Heart right ventricle (tissue), 16 donors: ENCODE data around the gene CHAD. TPM values are rescaled to one million over a fixed set of nuclear protein-coding genes. Genes with fewer than 3 reads are reported as not detected.

Experiments
- ATAC-seq, 8 donors: fragments of 200-7000 bp; cut with Tn5 transposase; one replicate each; pipeline ENCODE4 v1.9.1; 2020; ENCODE audit warnings: mild to moderate bottlenecking in 8 of 8, moderate library complexity in 8 of 8, moderate number of reproducible peaks in 1 of 8
- DNase-seq, 2 donors: peaks; one replicate each; pipeline ENCODE4 v3.0.0-alpha.2; 2020
- H3K27ac ChIP-seq, 10 donors: fragments of 200-600 bp; sonication (generic) in 2 of 10; one replicate each; pipeline versions ENCODE4 v1.5.0 to v1.8.0; 2020 to 2022; ENCODE audit warnings: mild to moderate bottlenecking in 3 of 10
- H3K27me3 ChIP-seq, 7 donors: fragments of 200-600 bp; one replicate each; pipeline ENCODE4 v1.8.0; 2021 to 2022; ENCODE audit warnings: mild to moderate bottlenecking in 2 of 7
- H3K36me3 ChIP-seq, 9 donors: fragments of 200-600 bp; sonication (generic) in 1 of 9; one replicate each; pipeline versions ENCODE4 v1.5.0 to v1.8.0; 2020 to 2022; ENCODE audit warnings: mild to moderate bottlenecking in 2 of 9
- H3K4me1 ChIP-seq, 9 donors: fragments of 200-600 bp; sonication (generic) in 1 of 9; one replicate each; pipeline versions ENCODE4 v1.5.0 to v1.8.0; 2020 to 2022; ENCODE audit warnings: mild to moderate bottlenecking in 4 of 9
- H3K4me3 ChIP-seq, 10 donors: fragments of 200-600 bp; sonication (generic) in 2 of 10; one replicate each; pipeline versions ENCODE4 v1.5.0 to v1.8.0; 2020 to 2022; ENCODE audit warnings: mild to moderate bottlenecking in 7 of 10, moderate library complexity in 2 of 10
- H3K9me3 ChIP-seq, 11 donors: fragments of 200-600 bp in 10 of 11; sonication (generic) in 2 of 11; one replicate each; pipeline versions ENCODE4 v1.5.0 to v1.8.0; 2013 to 2022; ENCODE audit warnings: mild to moderate bottlenecking in 2 of 11, control low read depth in 1 of 11, moderate library complexity in 1 of 11
- WGBS, 2 donors: extraction: QIAGEN DNeasy Blood & Tissue Kit; methylation state at CpG; one replicate each; pipeline ENCODE4 v1.1.7; 2013; ENCODE audit warnings: inconsistent platforms in 1 of 2; 5-methylcytosine and 5-hydroxymethylcytosine counted together
- intact Hi-C, 10 donors: fragments of 100-400 bp; cut with DNase I; formaldehyde crosslinking; loops; one replicate each; pipeline versions ENCODE4 v1.11.1 to v1.14.2; 2022
- polyA plus RNA-seq, 2 donors: library from polyadenylated mRNA; stranded (reverse); fragments of 200-250 nt; gene quantifications; one replicate each; pipeline ENCODE4 v1.2.3, GENCODE V29; 2013
- total RNA-seq, 10 donors: library from RNA; stranded (reverse); fragmentation: NEBNext Ultra II Directional in 3 of 10; extraction: Animal tissue kit (Norgen Biotek cat#: 25700) in 3 of 10; gene quantifications; one replicate each; pipeline versions ENCODE4 v1.2.1 to v1.2.4, GENCODE V29; 2021 to 2023
- TF ChIP-seq, protein P1 (sequence below), 9 donors: fragments of 200-600 bp; sonication (generic) in 2 of 9; IDR thresholded peaks; one replicate each; pipeline versions ENCODE4 v1.5.0 to v1.8.0; 2021 to 2022; ENCODE audit warnings: antibody characterized with exemption in 9 of 9, mild to moderate bottlenecking in 5 of 9, moderate library complexity in 1 of 9
- donor health status: Arrhythmogenic right ventricular cardiomyopathy.
- donor health status: ischemic (EF 13 %, LVEDD 7.1; RV severe dilation, severe dysfunction).
- donor health status: healthy with polysubstance abuse.
- donor health status: DM: no; HTN: yes; CAD: no.
- donor health status: DM: no; HTN: no; CAD: no.
- donor health status: ischemic (EF 25% LVEDD 6.9; RV normal size, moderate dysfunction).
- donor health status: ischemic (EF 25% LVEDD 5.7; RV mildly dilated, moderate dysfunction).
- donor health status: healthy.
- donor health status: DM: yes; HTN: yes; CAD: no.
- donor health status: Ischemic cardiomyopathy.
- donor health status: ischemic (EF 35%, LVEDD 5.7; RV mildly dilated, moderate dysfunction).
- donor health status: nonischemic (EF 11% LVEDD 7.7; RV severe dilation, severe dysfunction).
- donor health status: DM: yes; HTN: yes; CAD: no.
- donor health status: PGD.
- donor health status: ischemic (EF 29% LVEDD 5.4; RV normal size, mild dysfunction).
- donor health status: nonischemic (EF 23%, LVEDD 6.1; RV moderate dilation, normal function).

Gene CHAD
- total and polyA plus RNA-seq, 12 donors: 0.13 to 0.74 (median 0.32) TPM; not detected in 8

DNA sequence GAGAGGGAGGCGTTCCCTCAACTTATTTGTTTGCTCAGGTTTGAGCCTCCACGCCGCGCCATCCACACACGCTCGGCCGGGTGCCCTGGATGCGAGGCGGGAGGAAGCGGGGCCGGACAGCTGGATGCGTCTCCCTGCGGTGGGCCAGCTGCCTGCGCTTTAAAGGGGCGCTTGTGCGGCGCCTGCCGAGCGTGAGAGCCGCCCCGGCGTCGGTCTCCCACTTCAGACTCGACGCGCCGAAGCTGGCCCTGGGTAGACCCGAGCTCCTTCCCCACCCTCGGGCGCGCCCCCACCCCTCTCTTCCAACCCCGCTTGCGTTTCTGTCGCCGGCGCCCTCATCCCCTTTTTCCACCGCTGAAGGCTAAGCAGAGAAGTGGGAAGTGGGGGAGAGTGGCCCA is 527 bp upstream of the CHAD start:
- ATAC-seq (peak in 2 of 8 donors; percentile 7 to 14), DNase-seq (no peak)
- Histone ChIP-seq H3K9me3 (no peaks in the 10 kb centered on the region), H3K4me3 (peak overlapping the region in 9 of 10 donors; percentile 29 to 53 (median 39)), H3K4me1 (peaks cover 3 to 16% (median 13%) of the 10 kb centered on the region in 9 donors), H3K36me3 (peaks cover 0 to 15% (median 0%) of the 10 kb centered on the region in 9 donors), H3K27ac (no peak overlapping the region), H3K27me3 (peaks cover 10 to 30% (median 24%) of the 10 kb centered on the region in 7 donors)
- intact Hi-C loops: loop anchor here in 1 of 10 donors (10.0 kb wide), 1 partner anchor 104 kb away; no protein-coding TSS in a partner anchor
- TF ChIP-seq, protein P1, sequence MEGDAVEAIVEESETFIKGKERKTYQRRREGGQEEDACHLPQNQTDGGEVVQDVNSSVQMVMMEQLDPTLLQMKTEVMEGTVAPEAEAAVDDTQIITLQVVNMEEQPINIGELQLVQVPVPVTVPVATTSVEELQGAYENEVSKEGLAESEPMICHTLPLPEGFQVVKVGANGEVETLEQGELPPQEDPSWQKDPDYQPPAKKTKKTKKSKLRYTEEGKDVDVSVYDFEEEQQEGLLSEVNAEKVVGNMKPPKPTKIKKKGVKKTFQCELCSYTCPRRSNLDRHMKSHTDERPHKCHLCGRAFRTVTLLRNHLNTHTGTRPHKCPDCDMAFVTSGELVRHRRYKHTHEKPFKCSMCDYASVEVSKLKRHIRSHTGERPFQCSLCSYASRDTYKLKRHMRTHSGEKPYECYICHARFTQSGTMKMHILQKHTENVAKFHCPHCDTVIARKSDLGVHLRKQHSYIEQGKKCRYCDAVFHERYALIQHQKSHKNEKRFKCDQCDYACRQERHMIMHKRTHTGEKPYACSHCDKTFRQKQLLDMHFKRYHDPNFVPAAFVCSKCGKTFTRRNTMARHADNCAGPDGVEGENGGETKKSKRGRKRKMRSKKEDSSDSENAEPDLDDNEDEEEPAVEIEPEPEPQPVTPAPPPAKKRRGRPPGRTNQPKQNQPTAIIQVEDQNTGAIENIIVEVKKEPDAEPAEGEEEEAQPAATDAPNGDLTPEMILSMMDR (IDR thresholded peaks at IDR 0.05): no peak
- 5 to 10% methylated on average over 37 of the region's 37 CpGs for WGBS, 2 donors

DNA sequence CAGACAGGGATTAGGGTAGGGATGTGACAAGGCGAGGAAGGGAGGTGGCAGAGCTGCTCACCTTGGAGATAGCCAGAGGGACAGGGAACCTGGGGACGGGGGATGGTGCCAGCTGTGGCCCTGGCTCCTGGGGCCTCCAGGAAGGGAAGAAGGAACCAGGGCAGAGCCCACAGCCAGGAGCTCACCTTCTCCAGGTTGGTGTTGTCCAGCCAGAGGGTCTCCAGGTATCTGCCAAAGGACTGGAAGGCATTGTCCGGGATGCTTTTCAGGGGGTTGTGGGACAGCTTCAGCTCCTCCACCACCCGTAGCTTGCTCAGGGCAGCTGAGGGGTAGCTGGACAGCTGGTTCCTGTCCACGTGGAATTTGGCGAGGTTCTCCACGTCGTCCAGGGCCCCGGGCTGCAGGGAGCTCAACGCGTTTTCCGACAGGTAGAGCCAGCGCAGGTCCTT is 801 bp downstream of the CHAD start:
- intact Hi-C loops: loop anchor here in 1 of 10 donors (10.0 kb wide), 1 partner anchor 103 kb away; no protein-coding TSS in a partner anchor
- Histone ChIP-seq H3K4me3 (no peak overlapping the region), H3K27ac (no peak overlapping the region)

GRCh38 chr17:50467114-50467854 is 1.4 kb downstream of the CHAD start:
- TF ChIP-seq, protein P1 (IDR thresholded peaks at IDR 0.05): no peak
- Histone ChIP-seq H3K4me3 (no peak overlapping the region), H3K27me3 (peaks cover 10 to 30% (median 24%) of the 10 kb centered on the region in 7 donors), H3K4me1 (peaks cover 3 to 16% (median 13%) of the 10 kb centered on the region in 9 donors), H3K36me3 (peaks cover 0 to 13% (median 0%) of the 10 kb centered on the region in 9 donors), H3K9me3 (no peaks in the 10 kb centered on the region), H3K27ac (no peak overlapping the region)
- no peak for ATAC-seq
- DNase-seq: no peak
- WGBS, 2 donors: 89 to 90% methylated on average over 7 of the region's 7 CpGs
- intact Hi-C loops: loop anchor here in 1 of 10 donors (10.0 kb wide), 1 partner anchor 102 kb away; no protein-coding TSS in a partner anchor

More for the DNA sequence above, 801 bp downstream of the CHAD start:
- DNase-seq (no peak), ATAC-seq (no peak)
- Histone ChIP-seq H3K27me3 (peaks cover 10 to 30% (median 24%) of the 10 kb centered on the region in 7 donors), H3K9me3 (no peaks in the 10 kb centered on the region), H3K36me3 (peaks cover 0 to 11% (median 0%) of the 10 kb centered on the region in 9 donors), H3K4me1 (peaks cover 3 to 16% (median 13%) of the 10 kb centered on the region in 9 donors)
- TF ChIP-seq, protein P1 (IDR thresholded peaks at IDR 0.05): no peak
- WGBS, 2 donors: 67 to 70% methylated on average over 13 of the region's 13 CpGs

- intact Hi-C loops: loop anchor here in 1 of 10 donors (10.0 kb wide), 1 partner anchor 102 kb away; no protein-coding TSS in a partner anchor
- Histone ChIP-seq H3K4me3 (no peak overlapping the region), H3K27me3 (peaks cover 10 to 30% (median 24%) of the 10 kb centered on the region in 7 donors), H3K9me3 (no peaks in the 10 kb centered on the region), H3K27ac (no peak overlapping the region), H3K4me1 (peaks cover 3 to 16% (median 13%) of the 10 kb centered on the region in 9 donors), H3K36me3 (peaks cover 0 to 10% (median 0%) of the 10 kb centered on the region in 9 donors)
- TF ChIP-seq, protein P1 (IDR thresholded peaks at IDR 0.05): no peak
- WGBS, 2 donors: 88 to 94% methylated on average over 9 of the region's 9 CpGs
- no peak for ATAC-seq
- DNase-seq: no peak
Observed at GRCh38 chr17:50466371-50467113, 2.1 kb downstream of the CHAD start.
